ENCODE data around the gene RPS6KB2.

The RPS6KB2 gene

DNA sequence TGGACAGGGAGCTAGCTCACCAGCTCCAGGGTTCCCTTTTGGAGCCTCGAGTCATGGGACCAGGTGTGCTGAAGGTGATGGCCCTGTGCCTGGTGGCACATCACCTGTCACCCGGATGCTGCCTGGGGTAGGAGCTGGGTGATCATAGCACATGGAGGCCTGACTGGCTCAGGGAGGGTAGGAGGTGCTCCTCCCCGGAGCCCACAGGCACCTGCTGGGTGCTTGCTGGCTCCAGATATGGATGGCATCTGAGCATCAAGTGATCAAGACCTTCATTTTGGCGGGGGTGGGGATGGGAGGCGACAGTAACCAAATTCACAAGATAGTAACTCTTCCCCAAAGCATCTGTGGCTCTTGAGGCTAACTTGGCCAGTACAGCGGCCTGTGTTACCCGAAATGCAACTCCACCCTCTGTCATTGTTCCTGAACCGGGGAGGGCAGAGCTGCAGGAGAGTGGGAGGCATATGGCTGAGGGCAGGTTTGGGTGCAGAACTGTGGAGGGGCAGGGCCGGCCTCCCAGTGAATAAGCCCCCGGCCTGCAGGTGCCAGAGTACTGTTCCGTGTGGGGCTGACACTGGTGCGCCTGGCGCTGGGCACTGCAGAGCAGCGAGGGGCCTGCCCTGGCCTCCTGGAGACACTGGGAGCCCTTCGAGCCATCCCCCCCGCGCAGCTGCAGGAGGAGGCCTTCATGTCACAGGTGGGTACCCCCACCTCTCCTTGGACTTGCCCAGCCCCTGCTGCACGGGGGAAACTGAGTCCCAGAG lies 19.7 kb upstream of the RPS6KB2 start:
- Histone ChIP-seq H3K27ac (no peak overlapping the region), H3K4me3 (no peak overlapping the region)
- DNase-seq (ENCODE audit: low spot score) = no peak
- TF ChIP-seq, protein P1, sequence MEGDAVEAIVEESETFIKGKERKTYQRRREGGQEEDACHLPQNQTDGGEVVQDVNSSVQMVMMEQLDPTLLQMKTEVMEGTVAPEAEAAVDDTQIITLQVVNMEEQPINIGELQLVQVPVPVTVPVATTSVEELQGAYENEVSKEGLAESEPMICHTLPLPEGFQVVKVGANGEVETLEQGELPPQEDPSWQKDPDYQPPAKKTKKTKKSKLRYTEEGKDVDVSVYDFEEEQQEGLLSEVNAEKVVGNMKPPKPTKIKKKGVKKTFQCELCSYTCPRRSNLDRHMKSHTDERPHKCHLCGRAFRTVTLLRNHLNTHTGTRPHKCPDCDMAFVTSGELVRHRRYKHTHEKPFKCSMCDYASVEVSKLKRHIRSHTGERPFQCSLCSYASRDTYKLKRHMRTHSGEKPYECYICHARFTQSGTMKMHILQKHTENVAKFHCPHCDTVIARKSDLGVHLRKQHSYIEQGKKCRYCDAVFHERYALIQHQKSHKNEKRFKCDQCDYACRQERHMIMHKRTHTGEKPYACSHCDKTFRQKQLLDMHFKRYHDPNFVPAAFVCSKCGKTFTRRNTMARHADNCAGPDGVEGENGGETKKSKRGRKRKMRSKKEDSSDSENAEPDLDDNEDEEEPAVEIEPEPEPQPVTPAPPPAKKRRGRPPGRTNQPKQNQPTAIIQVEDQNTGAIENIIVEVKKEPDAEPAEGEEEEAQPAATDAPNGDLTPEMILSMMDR (IDR thresholded peaks at IDR 0.05) = no peak

DNA sequence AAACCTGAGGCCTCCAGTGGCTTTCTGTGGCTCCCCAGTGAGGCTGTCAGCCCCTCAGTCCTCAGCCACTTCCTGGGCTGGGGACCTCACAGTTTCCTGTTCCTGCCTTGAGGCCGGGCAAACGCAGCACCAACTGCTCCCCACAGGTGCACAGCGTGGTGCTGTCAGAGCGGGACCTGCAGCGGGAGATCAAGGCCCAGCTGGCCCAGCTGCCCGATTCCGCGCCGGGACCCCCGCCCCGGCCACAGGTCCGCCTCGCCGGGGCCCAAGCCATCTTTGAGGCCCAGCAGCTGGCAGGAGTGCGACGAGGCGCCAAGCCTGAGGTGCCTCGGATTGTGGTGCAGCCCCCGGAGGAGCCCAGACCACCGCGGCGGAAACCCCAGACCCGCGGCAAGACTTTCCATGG lies 19.0 kb upstream of the RPS6KB2 start:
- TF ChIP-seq, protein P1 (IDR thresholded peaks at IDR 0.05) = no peak
- Histone ChIP-seq H3K27ac (no peak overlapping the region), H3K4me3 (no peak overlapping the region)
- no peak for DNase-seq (ENCODE audit: low spot score)

DNA sequence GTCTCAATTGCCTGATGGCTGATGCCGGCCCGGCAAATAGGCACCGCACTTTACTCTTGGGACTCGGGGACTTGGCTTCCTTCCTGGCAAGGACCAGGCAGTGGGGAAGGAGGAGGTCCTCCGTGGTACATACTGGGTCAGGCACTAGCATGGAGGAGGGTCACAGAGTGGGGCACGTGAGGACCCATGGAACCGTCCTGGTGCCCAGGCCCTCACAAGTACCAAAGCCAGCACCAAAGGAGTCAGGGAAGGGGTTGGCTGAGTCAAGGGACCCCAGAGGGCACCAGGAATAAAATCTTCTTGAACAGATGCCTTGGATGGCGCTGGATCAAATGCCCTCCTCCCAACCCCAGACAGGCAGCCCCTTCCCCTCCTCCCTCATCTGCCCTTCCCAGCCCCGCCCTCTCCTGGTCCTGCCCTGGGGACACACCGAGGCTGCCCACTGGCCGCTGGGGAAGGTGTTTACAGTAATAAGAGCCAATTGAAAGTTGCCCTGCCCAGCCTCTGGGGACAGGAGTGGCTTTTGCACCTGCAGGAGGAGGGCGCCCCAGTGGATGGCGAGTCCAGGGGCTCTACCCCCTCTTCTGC lies 18.4 kb upstream of the RPS6KB2 start:
- H3K27ac ChIP-seq = no peak overlapping the region
- TF ChIP-seq, protein P1 (IDR thresholded peaks at IDR 0.05) = no peak
- DNase-seq (ENCODE audit: low spot score) = no peak
- H3K4me3 ChIP-seq = no peak overlapping the region

DNA sequence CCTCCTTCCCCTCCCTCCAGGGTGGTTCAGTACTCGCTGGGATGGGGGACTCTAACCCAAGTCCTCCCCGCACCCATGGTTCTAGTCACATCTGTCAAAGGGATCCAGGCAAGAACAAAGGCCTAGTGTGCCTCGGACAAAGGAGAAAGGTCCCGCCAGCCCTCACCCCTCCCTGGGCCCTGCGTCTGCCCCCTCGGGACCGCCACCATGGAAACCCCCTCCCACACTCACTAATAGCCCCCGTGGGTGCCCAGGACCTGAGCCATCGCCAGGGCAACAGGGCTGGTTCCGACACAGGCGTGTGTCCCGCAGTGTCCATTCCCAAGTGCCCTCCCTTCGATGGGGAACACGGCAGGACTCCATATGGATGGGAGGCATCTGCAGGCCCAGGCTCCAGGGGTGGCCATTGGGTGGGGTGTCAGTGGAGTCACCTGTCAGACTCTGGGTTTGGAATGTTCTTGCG lies 17.9 kb upstream of the RPS6KB2 start:
- TF ChIP-seq, protein P1 (IDR thresholded peaks at IDR 0.05) = no peak
- no peak for DNase-seq (ENCODE audit: low spot score)
- H3K27ac ChIP-seq = no peak overlapping the region
- no peak overlapping the region for H3K4me3 ChIP-seq

DNA sequence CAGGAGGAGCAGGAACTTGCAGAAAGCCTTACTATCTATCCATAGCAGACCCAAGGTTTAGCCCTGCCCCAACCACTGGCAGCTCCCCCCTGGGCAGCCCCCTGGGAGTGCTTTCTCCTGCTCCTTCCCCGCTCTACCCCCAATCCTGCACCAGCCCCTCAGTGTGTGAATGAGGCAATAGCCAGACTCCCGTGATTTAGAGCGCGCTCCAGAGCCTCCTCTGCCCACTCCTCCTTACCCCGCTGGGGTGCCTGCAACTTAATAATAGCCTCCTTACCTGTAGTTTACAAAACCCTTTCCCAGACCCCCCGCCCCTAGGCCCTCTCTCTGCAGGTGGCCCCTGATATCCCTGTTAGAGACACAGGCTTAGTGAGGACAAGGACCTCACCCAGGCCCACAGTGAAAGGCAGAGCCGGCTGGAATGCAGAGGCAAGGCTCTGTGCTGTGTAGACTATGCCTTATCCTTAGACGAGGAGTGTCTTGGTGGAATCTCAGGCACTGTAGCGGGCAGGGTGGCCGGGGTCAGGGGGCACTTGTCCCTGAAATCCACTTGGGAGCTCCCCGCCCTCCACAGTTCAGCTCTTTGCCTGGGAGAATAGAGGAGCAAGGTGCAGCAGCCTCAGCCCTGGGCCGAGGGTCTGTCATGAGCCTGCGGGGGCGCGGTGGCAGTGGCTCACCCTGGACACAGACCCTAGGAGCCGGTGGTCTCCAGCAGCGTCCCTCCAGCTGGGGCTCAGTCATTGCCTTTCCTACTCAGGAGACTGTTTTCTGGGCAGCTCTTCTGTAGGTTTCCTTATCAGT lies 17.1 kb upstream of the RPS6KB2 start:
- DNase-seq (ENCODE audit: low spot score) = no peak

DNA sequence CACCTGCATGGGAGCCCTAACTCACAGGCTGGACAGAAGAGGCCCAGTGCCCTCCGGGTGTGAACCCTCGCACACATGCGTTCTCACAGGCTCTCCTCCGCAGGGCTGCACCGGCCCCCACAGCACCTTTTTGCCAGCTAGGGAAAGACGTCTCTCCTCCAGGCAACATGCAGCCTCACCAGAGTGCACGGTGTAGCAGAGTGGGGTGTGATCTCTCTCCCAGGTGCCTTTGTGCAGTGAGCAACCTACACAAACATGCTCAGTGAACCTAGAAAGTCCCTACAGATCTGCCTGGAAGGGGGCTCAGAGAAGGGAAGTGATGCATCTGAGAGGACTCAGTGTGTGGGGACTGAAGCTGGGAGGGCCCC lies 16.5 kb upstream of the RPS6KB2 start:
- H3K4me3 ChIP-seq = no peak overlapping the region
- H3K27ac ChIP-seq = no peak overlapping the region
- no peak for DNase-seq (ENCODE audit: low spot score)
- TF ChIP-seq, protein P1 (IDR thresholded peaks at IDR 0.05) = no peak

More for the DNA sequence above, 17.1 kb upstream of the RPS6KB2 start:
- TF ChIP-seq, protein P1 (IDR thresholded peaks at IDR 0.05) = no peak
- no peak overlapping the region for H3K4me3 ChIP-seq
- H3K27ac ChIP-seq = no peak overlapping the region

Data from coronary artery (tissue), 2 donors.